ENCODE measurements around the gene AMPD2. TPM values are rescaled to one million over a fixed set of nuclear protein-coding genes. Genes with fewer than 3 reads are reported as not detected.
A peak's percentile ranks its signal among the peaks of the same experiment; 100 is the strongest.

AMPD2 gene
- total RNA-seq = 10 to 100 TPM; 21.3 to 59.7 (median 39.0) TPM

DNA sequence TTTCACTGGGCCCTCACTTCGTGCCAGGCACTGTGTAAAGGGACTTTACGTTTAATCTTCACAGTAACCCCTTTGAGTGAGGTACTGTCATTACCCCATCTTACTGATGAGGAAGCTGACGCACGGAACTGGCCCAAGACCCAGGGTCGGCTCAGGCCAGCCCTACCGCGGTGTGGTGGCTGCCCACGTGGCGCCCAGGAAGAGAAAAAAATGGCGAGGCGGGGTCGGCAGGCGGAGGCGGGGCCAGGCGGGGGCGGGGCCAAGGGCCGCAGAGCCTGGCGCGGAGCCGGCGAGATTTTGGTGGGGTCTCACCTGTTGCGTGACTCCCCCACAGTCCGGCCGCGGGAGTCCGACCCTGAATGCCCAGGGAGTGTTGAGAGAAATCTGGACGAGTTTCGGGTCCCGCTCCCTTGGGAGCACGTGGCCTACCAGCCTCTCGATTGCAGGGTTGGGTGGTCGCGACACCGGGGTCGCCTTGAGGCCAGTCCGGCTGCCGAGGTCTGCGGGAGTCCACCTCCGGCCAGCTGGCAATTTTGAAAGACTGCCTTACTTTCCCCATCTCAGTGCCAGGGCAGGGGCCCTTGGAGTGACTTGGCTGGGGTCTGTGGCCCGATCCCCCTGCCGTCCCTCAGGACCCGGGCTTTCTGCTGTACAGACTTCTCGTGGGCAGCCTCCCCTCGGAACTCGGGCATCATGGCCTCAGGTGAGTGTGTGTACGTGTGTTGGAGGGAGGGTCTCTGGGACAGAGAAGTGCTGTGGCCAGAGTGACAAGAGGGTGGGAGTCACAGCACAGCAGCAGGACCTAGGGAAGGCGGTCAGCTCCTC, at the start of gene AMPD2, which contains the start of gene GNAT2:
Gene AMPD2, plus strand, starts transcription at position 262 of the 825 bp plus-strand sequence. CDS start 1,339 bp downstream, outside the sequence.
Gene GNAT2, minus strand, starts transcription at position 41 of the 825 bp plus-strand sequence. CDS start 6,746 bp downstream, outside the sequence.
- in situ Hi-C loops (cut with MboI; ENCODE audit: low pct_ligation_motif_present in 1 of 4, low pct_unique_long_range_greater_than_20kb in 1 of 4, low sequenced_read_pairs in 3 of 4) = loop anchor here in 2 of 4 donors (5.0 to 10.0 kb wide), 2 partner anchors 72 to 75 kb away; partner anchors contain the start of gene GNAI3 (in 2 of the 2)
- no peaks in the 10 kb centered on the region for H3K9me3 ChIP-seq
- H3K27ac ChIP-seq = peak within 1 kb of the TSS; percentile 83 to 89 (median 84)
- peaks cover 9 to 48% (median 30%) of the 10 kb centered on the region in 4 donors for H3K4me1 ChIP-seq
- intact Hi-C loops (cut with DNase I; ENCODE audit: low total_unique reads) = no loop called here
- TF ChIP-seq POLR2A (IDR thresholded peaks at IDR 0.05) (peak; percentile 46), POLR2AphosphoS5 (IDR thresholded peaks at IDR 0.05) (peak in 2 of 3 donors; percentile 40 to 55)
- TF ChIP-seq, protein P1, sequence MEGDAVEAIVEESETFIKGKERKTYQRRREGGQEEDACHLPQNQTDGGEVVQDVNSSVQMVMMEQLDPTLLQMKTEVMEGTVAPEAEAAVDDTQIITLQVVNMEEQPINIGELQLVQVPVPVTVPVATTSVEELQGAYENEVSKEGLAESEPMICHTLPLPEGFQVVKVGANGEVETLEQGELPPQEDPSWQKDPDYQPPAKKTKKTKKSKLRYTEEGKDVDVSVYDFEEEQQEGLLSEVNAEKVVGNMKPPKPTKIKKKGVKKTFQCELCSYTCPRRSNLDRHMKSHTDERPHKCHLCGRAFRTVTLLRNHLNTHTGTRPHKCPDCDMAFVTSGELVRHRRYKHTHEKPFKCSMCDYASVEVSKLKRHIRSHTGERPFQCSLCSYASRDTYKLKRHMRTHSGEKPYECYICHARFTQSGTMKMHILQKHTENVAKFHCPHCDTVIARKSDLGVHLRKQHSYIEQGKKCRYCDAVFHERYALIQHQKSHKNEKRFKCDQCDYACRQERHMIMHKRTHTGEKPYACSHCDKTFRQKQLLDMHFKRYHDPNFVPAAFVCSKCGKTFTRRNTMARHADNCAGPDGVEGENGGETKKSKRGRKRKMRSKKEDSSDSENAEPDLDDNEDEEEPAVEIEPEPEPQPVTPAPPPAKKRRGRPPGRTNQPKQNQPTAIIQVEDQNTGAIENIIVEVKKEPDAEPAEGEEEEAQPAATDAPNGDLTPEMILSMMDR (IDR thresholded peaks at IDR 0.05) = no peak
- no peaks in the 10 kb centered on the region for H3K27me3 ChIP-seq
- 1% methylated on average over 47 of the region's 47 CpGs; no CpG with 5 or more reads in 1 of the 2 donors for WGBS, 2 donors (ENCODE audit: low coverage in 1 of 2)
- peak; percentile 85 for DNase-seq
- H3K4me3 ChIP-seq = peak within 1 kb of the TSS; percentile 55 to 60 (median 56)
- H3K36me3 ChIP-seq = no peaks in the 10 kb centered on the region

DNA sequence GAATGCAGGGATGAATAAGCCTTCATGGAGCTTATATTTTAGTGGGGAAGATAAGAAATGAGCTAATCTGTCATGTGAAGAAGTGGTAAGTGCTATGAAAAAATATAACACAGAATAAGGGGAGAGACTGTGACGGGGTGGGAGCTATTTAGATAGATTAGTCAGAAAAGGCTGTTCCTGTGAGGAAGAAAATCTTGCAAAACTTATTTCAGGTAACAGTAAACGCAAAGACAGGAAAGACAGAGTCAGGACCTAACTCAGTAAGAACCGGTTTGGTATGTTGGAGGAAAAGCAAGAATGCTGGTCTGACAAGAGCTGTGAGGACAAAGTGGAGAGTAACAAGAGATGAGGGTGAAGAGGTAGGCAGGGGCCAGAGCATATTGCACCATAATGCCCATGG, 49.2 kb upstream of the AMPD2 start:
- no peaks in the 10 kb centered on the region for H3K9me3 ChIP-seq
- DNase-seq = no peak
- H3K4me1 ChIP-seq = peaks cover 18 to 75% (median 32%) of the 10 kb centered on the region in 4 donors
- intact Hi-C loops (cut with DNase I; ENCODE audit: low total_unique reads) (no loop called here), in situ Hi-C loops (cut with MboI; ENCODE audit: low pct_ligation_motif_present in 1 of 4, low pct_unique_long_range_greater_than_20kb in 1 of 4, low sequenced_read_pairs in 3 of 4) (no loop called here)
- no peak overlapping the region for H3K27ac ChIP-seq
- H3K27me3 ChIP-seq = no peaks in the 10 kb centered on the region
- WGBS, 2 donors (ENCODE audit: low coverage in 1 of 2) = 33 to 58% methylated on average over 3 of the region's 3 CpGs
- no peaks in the 10 kb centered on the region for H3K36me3 ChIP-seq
- TF ChIP-seq, protein P1 (IDR thresholded peaks at IDR 0.05) = no peak
- no peak for TF ChIP-seq EP300 (IDR thresholded peaks at IDR 0.05; ENCODE audit: low read depth)
- TF ChIP-seq POLR2AphosphoS5 (IDR thresholded peaks at IDR 0.05) = no peak
- TF ChIP-seq POLR2A (IDR thresholded peaks at IDR 0.05) = no peak
- H3K4me3 ChIP-seq = no peak overlapping the region

DNA sequence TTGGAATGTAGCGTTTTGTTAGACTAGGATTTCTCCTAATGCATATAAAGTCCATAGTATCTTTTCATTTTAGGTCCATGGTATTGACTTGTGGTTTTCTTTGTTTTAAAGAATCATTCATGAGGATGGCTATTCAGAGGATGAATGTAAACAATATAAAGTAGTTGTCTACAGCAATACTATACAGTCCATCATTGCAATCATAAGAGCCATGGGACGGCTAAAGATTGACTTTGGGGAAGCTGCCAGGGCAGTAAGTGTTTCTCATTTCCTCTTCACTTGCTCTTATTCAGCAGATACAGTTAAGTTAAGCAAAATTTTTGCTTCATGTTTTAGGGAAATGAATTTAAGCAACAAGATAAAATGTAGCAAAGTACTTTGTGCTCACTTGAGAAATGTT, 45.9 kb upstream of the AMPD2 start:
- WGBS, 2 donors (ENCODE audit: low coverage in 1 of 2) = 35 to 47% methylated on average over 2 of the region's 2 CpGs
- H3K9me3 ChIP-seq = no peaks in the 10 kb centered on the region
- no peak for TF ChIP-seq POLR2AphosphoS5 (IDR thresholded peaks at IDR 0.05)
- TF ChIP-seq, protein P1 (IDR thresholded peaks at IDR 0.05) = no peak
- TF ChIP-seq POLR2A (IDR thresholded peaks at IDR 0.05) = no peak
- no peak for TF ChIP-seq EP300 (IDR thresholded peaks at IDR 0.05; ENCODE audit: low read depth)
- DNase-seq = no peak
- in situ Hi-C loops (cut with MboI; ENCODE audit: low pct_ligation_motif_present in 1 of 4, low pct_unique_long_range_greater_than_20kb in 1 of 4, low sequenced_read_pairs in 3 of 4) = no loop called here
- peaks cover 3 to 45% (median 11%) of the 10 kb centered on the region in 4 donors for H3K4me1 ChIP-seq
- H3K27ac ChIP-seq = no peak overlapping the region
- peaks cover 0 to 3% (median 0%) of the 10 kb centered on the region in 4 donors for H3K36me3 ChIP-seq
- no peaks in the 10 kb centered on the region for H3K27me3 ChIP-seq
- H3K4me3 ChIP-seq = no peak overlapping the region
- intact Hi-C loops (cut with DNase I; ENCODE audit: low total_unique reads) = no loop called here

DNA sequence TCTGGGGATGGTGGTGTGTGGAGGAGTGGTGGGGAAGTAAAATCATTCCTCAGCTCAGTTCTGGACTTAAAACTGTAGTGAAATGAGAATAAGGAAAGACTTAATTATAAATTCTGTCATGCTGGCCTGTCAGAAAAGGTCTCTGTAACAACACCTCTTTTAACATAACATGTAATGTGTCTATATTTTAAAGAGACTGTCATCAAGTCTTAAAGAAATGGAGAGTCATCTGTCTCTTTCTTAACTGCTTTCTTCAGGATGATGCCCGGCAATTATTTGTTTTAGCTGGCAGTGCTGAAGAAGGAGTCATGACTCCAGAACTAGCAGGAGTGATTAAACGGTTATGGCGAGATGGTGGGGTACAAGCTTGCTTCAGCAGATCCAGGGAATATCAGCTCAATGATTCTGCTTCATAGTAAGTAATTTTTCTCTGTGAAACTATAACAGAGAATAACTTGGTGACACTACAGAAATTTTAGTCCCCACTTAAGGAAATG, 40.6 kb upstream of the AMPD2 start:
- H3K4me1 ChIP-seq = peaks cover 0 to 18% (median 3%) of the 10 kb centered on the region in 4 donors
- no peaks in the 10 kb centered on the region for H3K9me3 ChIP-seq
- no peak overlapping the region for H3K4me3 ChIP-seq
- peaks cover 0 to 23% (median 9%) of the 10 kb centered on the region in 4 donors for H3K36me3 ChIP-seq
- intact Hi-C loops (cut with DNase I; ENCODE audit: low total_unique reads) (no loop called here), in situ Hi-C loops (cut with MboI; ENCODE audit: low pct_ligation_motif_present in 1 of 4, low pct_unique_long_range_greater_than_20kb in 1 of 4, low sequenced_read_pairs in 3 of 4) (no loop called here)
- no peak for DNase-seq
- no peaks in the 10 kb centered on the region for H3K27me3 ChIP-seq
- no peak for TF ChIP-seq POLR2AphosphoS5 (IDR thresholded peaks at IDR 0.05)
- no peak for TF ChIP-seq POLR2A (IDR thresholded peaks at IDR 0.05)
- TF ChIP-seq, protein P1 (IDR thresholded peaks at IDR 0.05) = no peak
- no peak for TF ChIP-seq EP300 (IDR thresholded peaks at IDR 0.05; ENCODE audit: low read depth)
- 81 to 83% methylated on average over 1 to 3 of the region's 3 CpGs for WGBS, 2 donors (ENCODE audit: low coverage in 1 of 2)
- peak overlapping the region in 1 of 4 donors; percentile 16 for H3K27ac ChIP-seq

Measured in transverse colon (tissue), 4 donors.